Mesothelial cell of epicardium (in vitro differentiated cells): ENCODE measurements around the gene SSBP3. TPM values are rescaled to one million over a fixed set of nuclear protein-coding genes. Genes with fewer than 3 reads are reported as not detected.
A peak's percentile ranks its signal among the peaks of the same experiment; 100 is the strongest.

Experiments
- DNase-seq, 2 experiments: peaks; one replicate each; pipeline ENCODE4 v3.0.0; 2021; ENCODE audit warnings: low spot score in 2 of 2; ENCODE audit not compliant: unreplicated experiment in 2 of 2
- H3K27ac Mint-ChIP-seq: 2 replicates; pipeline ENCODE4 v1.8.0; 2021; ENCODE audit warnings: mixed read lengths
- H3K27me3 Mint-ChIP-seq: 2 replicates; pipeline ENCODE4 v1.8.0; 2021; ENCODE audit warnings: low read depth, mixed read lengths
- H3K36me3 Mint-ChIP-seq: 2 replicates; pipeline ENCODE4 v1.8.0; 2021; ENCODE audit warnings: mixed read lengths
- H3K4me1 Mint-ChIP-seq: 2 replicates; pipeline ENCODE4 v1.8.0; 2021; ENCODE audit warnings: mixed read lengths
- H3K4me3 Mint-ChIP-seq: 2 replicates; pipeline ENCODE4 v1.8.0; 2021; ENCODE audit warnings: mild to moderate bottlenecking, moderate library complexity, mixed read lengths
- H3K9me3 Mint-ChIP-seq: 2 replicates; pipeline ENCODE4 v1.8.0; 2021; ENCODE audit warnings: mixed read lengths
- total RNA-seq: library from RNA; stranded (reverse); gene quantifications from 3 replicates; pipeline ENCODE4 v1.2.1, GENCODE V29; 2021
- TF ChIP-seq, protein P1 (sequence below): fragments of 200-600 bp; sonication (generic); IDR thresholded peaks from one replicate; pipeline ENCODE4 v1.5.0; 2021; ENCODE audit warnings: antibody characterized with exemption; ENCODE audit not compliant: unreplicated experiment

Gene SSBP3
- total RNA-seq, 1 donor from 2014 or later, result 172 TPM

DNA sequence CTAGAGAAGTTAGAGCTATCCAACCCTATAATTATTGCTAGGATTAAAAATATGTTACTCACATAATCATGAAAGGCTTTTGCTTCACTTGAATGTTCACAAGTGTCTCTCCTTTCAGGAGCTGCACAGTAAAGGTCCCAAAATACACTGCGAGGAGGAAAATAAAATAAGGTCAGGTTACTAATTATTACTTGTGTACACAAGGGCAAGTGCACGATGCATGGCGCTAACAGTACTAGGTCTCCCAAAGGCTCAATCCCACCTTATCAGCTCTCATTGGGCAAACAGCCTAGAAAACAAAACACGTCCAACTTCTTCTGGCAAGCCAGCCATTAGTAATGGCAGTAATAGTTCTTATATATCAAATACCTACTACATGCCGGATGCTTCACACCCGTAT is 4.4 kb downstream of the SSBP3 start:
- H3K27me3 Mint-ChIP-seq, result no peaks in the 10 kb centered on the region
- H3K4me3 Mint-ChIP-seq, result no peak overlapping the region
- TF ChIP-seq, protein P1, sequence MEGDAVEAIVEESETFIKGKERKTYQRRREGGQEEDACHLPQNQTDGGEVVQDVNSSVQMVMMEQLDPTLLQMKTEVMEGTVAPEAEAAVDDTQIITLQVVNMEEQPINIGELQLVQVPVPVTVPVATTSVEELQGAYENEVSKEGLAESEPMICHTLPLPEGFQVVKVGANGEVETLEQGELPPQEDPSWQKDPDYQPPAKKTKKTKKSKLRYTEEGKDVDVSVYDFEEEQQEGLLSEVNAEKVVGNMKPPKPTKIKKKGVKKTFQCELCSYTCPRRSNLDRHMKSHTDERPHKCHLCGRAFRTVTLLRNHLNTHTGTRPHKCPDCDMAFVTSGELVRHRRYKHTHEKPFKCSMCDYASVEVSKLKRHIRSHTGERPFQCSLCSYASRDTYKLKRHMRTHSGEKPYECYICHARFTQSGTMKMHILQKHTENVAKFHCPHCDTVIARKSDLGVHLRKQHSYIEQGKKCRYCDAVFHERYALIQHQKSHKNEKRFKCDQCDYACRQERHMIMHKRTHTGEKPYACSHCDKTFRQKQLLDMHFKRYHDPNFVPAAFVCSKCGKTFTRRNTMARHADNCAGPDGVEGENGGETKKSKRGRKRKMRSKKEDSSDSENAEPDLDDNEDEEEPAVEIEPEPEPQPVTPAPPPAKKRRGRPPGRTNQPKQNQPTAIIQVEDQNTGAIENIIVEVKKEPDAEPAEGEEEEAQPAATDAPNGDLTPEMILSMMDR, result no peak
- H3K27ac Mint-ChIP-seq, result no peak overlapping the region
- no peak for DNase-seq
- no peaks in the 10 kb centered on the region for H3K9me3 Mint-ChIP-seq
- peaks cover 56% of the 10 kb centered on the region for H3K4me1 Mint-ChIP-seq
- peaks cover 40% of the 10 kb centered on the region for H3K36me3 Mint-ChIP-seq

DNA sequence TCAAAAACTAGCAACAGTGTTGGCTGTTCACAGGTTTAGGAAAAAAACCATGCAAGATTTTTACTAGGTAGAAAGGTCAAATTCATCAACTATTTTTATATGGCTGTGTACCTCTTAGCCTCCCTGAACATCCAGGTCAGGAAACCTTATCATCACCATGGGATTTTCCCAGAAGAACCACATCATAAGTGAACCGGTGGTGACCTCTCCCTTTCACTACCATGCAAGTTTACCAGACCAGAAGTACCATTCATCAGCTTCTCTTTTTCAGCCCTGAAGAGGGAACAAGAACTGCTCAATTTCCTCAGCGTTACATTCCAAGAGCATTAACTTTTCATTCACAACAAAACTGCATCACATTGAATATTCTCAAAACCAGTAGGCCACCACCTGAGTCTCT is 5.9 kb downstream of the SSBP3 start:
- Mint-ChIP-seq H3K9me3 (no peaks in the 10 kb centered on the region), H3K27ac (no peak overlapping the region), H3K4me1 (peaks cover 58% of the 10 kb centered on the region), H3K27me3 (no peaks in the 10 kb centered on the region), H3K36me3 (peaks cover 47% of the 10 kb centered on the region), H3K4me3 (no peak overlapping the region)
- no peak for DNase-seq
- TF ChIP-seq, protein P1, result no peak

GRCh38 chr1:54399765-54400164 is 6.4 kb downstream of the SSBP3 start:
- H3K4me1 Mint-ChIP-seq, result peaks cover 58% of the 10 kb centered on the region
- no peaks in the 10 kb centered on the region for H3K27me3 Mint-ChIP-seq
- peaks cover 47% of the 10 kb centered on the region for H3K36me3 Mint-ChIP-seq
- no peak for DNase-seq
- TF ChIP-seq, protein P1, result no peak
- H3K9me3 Mint-ChIP-seq, result no peaks in the 10 kb centered on the region
- H3K4me3 Mint-ChIP-seq, result no peak overlapping the region
- H3K27ac Mint-ChIP-seq, result no peak overlapping the region

GRCh38 chr1:54398963-54399528 is 7.1 kb downstream of the SSBP3 start:
- H3K4me1 Mint-ChIP-seq, result peaks cover 53% of the 10 kb centered on the region
- no peaks in the 10 kb centered on the region for H3K27me3 Mint-ChIP-seq
- H3K27ac Mint-ChIP-seq, result no peak overlapping the region
- DNase-seq, result no peak
- H3K4me3 Mint-ChIP-seq, result no peak overlapping the region
- no peaks in the 10 kb centered on the region for H3K9me3 Mint-ChIP-seq
- peaks cover 50% of the 10 kb centered on the region for H3K36me3 Mint-ChIP-seq
- TF ChIP-seq, protein P1, result no peak

DNA sequence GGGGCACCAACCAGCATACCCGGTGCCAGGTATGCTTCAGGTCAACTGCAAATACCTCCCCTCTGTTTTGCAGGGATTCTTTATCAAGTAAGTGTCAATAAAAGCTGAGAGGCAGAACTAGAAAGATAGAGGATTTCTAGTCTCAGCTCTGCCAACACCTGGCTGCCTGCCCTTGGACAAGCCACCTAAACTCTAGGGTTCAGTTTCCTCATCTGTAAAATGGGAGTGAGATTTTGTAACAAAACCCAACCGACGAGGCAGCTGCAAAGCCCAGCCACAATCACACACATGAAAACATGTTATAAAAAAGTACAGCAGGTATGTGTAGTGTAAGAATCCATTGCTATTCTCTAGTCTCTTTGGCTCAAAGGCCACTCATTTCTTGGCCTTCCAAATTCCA is 8.2 kb downstream of the SSBP3 start:
- DNase-seq, result no peak
- no peaks in the 10 kb centered on the region for H3K9me3 Mint-ChIP-seq
- peaks cover 53% of the 10 kb centered on the region for H3K36me3 Mint-ChIP-seq
- H3K27me3 Mint-ChIP-seq, result no peaks in the 10 kb centered on the region
- H3K27ac Mint-ChIP-seq, result peak overlapping the region; percentile 35
- H3K4me1 Mint-ChIP-seq, result peaks cover 42% of the 10 kb centered on the region
- TF ChIP-seq, protein P1, result no peak
- no peak overlapping the region for H3K4me3 Mint-ChIP-seq
